Measurements from ENCODE around the gene DERA. TPM values are rescaled to one million over a fixed set of nuclear protein-coding genes. Genes with fewer than 3 reads are reported as not detected.
"Not testable (repeated sequence)": the region's sequence is repeated elsewhere in the genome, so short reads cannot be mapped to it uniquely, and the experiment has no call there.

Gene DERA
- total and polyA plus RNA-seq, 8 donors = 10.5 to 22.4 (median 16.3) TPM

DNA sequence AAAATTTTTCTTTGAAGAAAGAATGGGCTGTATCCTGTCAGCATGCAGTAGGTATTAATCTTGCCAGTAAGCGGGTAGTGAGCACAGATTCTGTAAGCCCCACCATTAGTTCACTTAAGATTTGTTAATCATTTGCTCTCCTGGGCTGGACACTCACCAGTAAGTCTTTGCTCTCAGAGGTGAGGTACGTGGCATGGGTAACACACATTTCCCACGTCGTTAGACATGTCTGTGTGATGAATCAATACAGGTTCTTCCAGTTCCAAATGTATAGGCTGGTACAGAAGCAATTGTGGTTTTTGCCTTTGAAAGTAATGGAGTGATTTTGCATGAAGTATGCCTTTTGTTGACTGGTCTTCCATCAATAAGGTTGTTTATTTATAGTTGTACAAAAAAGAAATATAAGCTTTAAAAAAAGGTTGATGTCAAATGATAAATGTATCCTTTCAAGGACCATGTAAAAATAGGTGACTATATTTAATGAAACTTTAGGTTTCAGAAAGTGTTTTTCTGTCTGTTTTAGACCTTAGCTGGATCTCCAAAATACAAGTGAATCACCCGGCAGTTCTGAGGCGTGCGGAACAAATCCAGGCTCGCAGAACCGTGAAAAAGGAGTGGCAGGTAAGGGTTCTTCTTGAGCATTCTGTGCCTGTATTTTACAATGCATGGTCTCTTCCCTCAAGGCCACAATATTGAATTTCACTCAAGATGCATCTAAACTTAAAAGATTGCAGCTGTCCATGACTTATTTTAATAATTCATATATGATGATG, 45.5 kb downstream of the DERA start:
- WGBS, 2 donors = 64 to 68% methylated on average over 9 of the region's 9 CpGs
- DNase-seq (no peak), ATAC-seq (peak; percentile 48 to 89 (median 80)), FAIRE-seq (no peak)
- H3K27ac ChIP-seq = no peak overlapping the region
- intact Hi-C loops (cut with DNase I) = no loop called here
- H3K4me1 ChIP-seq = peaks cover 0 to 8% (median 0%) of the 10 kb centered on the region in 3 donors
- no peaks in the 10 kb centered on the region for H3K36me3 ChIP-seq
- H3K27me3 ChIP-seq = no peaks in the 10 kb centered on the region
- no peaks in the 10 kb centered on the region for H3K9me3 ChIP-seq
- TF ChIP-seq, protein P1, sequence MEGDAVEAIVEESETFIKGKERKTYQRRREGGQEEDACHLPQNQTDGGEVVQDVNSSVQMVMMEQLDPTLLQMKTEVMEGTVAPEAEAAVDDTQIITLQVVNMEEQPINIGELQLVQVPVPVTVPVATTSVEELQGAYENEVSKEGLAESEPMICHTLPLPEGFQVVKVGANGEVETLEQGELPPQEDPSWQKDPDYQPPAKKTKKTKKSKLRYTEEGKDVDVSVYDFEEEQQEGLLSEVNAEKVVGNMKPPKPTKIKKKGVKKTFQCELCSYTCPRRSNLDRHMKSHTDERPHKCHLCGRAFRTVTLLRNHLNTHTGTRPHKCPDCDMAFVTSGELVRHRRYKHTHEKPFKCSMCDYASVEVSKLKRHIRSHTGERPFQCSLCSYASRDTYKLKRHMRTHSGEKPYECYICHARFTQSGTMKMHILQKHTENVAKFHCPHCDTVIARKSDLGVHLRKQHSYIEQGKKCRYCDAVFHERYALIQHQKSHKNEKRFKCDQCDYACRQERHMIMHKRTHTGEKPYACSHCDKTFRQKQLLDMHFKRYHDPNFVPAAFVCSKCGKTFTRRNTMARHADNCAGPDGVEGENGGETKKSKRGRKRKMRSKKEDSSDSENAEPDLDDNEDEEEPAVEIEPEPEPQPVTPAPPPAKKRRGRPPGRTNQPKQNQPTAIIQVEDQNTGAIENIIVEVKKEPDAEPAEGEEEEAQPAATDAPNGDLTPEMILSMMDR (IDR thresholded peaks at IDR 0.05) = no peak
- no peak overlapping the region for H3K4me3 ChIP-seq

DNA sequence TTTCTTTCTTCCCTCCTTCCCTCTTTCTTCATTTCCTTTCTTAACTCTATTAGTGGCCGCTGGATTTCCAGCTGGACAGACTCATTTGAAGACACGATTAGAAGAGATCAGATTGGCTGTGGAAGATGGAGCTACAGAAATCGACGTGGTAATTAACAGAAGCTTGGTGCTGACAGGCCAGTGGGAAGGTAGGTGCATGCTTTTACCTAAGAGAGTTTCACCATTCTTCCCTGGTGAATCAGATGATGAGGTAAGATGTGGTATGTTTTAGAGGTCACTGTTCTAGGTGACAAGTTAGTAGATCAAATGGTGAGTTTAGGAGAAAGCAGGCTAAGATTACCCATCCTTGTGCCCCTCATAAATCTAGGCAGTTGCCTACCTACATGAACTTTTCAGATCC, 51.6 kb downstream of the DERA start:
- no peak for DNase-seq
- no peak overlapping the region for H3K27ac ChIP-seq
- intact Hi-C loops (cut with DNase I) = no loop called here
- H3K27me3 ChIP-seq = no peaks in the 10 kb centered on the region
- 88 to 91% methylated on average over 4 of the region's 4 CpGs for WGBS, 2 donors
- peaks cover 0 to 16% (median 0%) of the 10 kb centered on the region in 3 donors for H3K36me3 ChIP-seq
- no peaks in the 10 kb centered on the region for H3K4me1 ChIP-seq
- peak in 1 of 4 donors; percentile 18 for ATAC-seq
- no peaks in the 10 kb centered on the region for H3K9me3 ChIP-seq
- TF ChIP-seq, protein P1 (IDR thresholded peaks at IDR 0.05) = no peak
- no peak overlapping the region for H3K4me3 ChIP-seq
- FAIRE-seq = no peak

DNA sequence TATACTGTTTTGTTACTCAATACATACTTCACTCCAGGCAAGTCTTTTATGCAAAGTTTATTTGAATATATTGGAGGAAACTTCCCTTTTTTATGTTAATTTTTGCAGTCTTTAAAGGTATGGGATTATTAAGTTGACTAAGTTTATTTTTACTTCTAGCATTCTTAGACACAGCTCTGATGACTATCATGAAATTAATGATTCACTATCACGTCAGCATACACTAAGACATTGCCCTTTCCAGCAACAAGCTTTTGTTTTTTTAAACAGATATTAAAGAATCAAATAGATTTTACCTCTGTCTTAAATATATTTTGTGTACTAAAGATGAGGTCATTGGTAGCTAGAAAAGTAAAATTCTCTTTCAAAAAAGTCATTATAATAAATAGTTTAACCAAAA, 52.1 kb downstream of the DERA start:
- H3K4me3 ChIP-seq = no peak overlapping the region
- no peak overlapping the region for H3K27ac ChIP-seq
- peaks cover 0 to 16% (median 0%) of the 10 kb centered on the region in 3 donors for H3K36me3 ChIP-seq
- H3K4me1 ChIP-seq = no peaks in the 10 kb centered on the region
- FAIRE-seq (no peak), DNase-seq (no peak), ATAC-seq (no peak)
- intact Hi-C loops (cut with DNase I) = no loop called here
- H3K9me3 ChIP-seq = no peaks in the 10 kb centered on the region
- 69 to 72% methylated on average over 1 of the region's 1 CpG for WGBS, 2 donors
- TF ChIP-seq, protein P1 (IDR thresholded peaks at IDR 0.05) = no peak
- H3K27me3 ChIP-seq = no peaks in the 10 kb centered on the region

DNA sequence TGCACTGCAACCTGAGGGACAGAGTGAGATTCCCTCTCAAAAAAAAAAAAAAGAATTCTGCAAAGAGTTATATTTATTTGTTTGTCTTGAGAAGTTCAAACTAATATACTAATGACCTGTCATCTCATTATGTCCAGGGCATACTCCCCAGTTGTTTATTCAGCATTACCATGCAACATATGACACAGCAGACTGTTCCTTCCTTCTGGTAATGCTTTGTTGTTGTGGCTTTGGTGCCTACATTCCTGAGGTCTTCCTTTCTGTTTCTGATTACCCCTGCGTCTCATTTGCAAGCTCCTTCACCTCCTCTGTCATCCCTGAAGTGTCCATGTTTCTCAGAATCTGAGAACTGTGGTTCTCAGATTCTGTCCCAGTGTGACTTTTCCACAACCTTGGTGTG, 55.3 kb downstream of the DERA start:
- intact Hi-C loops (cut with DNase I) = no loop called here
- FAIRE-seq = no peak
- WGBS, 2 donors = 90 to 95% methylated on average over 1 of the region's 1 CpG

DNA sequence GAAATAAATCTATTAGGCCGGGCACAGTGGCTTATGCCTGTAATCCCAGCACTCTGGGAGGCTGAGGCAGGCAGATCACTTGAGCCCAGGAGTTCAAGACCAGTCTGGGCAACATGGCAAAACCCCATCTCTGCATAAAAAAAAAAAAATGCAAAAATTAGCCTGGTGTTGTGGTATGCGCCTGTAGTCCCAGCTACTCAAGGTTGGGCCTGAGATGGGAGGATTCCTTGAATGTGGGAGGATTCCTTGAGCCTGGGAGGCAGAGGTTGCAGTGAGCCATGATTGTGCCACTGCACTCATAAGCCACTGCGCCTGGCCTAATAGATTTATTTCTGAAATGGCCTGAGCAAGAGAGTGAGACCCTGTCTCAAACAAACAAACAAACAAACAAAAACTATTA, 55.9 kb downstream of the DERA start:
- H3K9me3 ChIP-seq; H3K4me3 ChIP-seq; H3K27me3 ChIP-seq; FAIRE-seq; H3K4me1 ChIP-seq; ATAC-seq; DNase-seq; H3K27ac ChIP-seq; intact Hi-C loops (cut with DNase I): not testable (repeated sequence)
- H3K36me3 ChIP-seq = peaks cover 0 to 19% (median 0%) of the 10 kb centered on the region in 3 donors
- WGBS, 2 donors = 94 to 97% methylated on average over 3 of the region's 3 CpGs

More for the DNA sequence above, 55.3 kb downstream of the DERA start:
- TF ChIP-seq, protein P1 (IDR thresholded peaks at IDR 0.05) = no peak
- H3K4me1 ChIP-seq = no peaks in the 10 kb centered on the region
- ATAC-seq (no peak), DNase-seq (no peak)
- H3K4me3 ChIP-seq = no peak overlapping the region
- H3K9me3 ChIP-seq = no peaks in the 10 kb centered on the region
- no peak overlapping the region for H3K27ac ChIP-seq
- H3K36me3 ChIP-seq = peaks cover 0 to 16% (median 0%) of the 10 kb centered on the region in 3 donors
- H3K27me3 ChIP-seq = no peaks in the 10 kb centered on the region

All from pancreas (tissue), 10 donors.